Right kidney (tissue), 1 donor: ENCODE results near the gene CCT2.
"Not testable (repeated sequence)": the region's sequence is repeated elsewhere in the genome, so short reads cannot be mapped to it uniquely, and the experiment has no call there.

Experiments
- DNase-seq: peaks from one replicate; pipeline ENCODE4 v3.0.0-alpha.2; 2016

Gene CCT2

GRCh38 chr12:69579029-69579428 lies 6.2 kb upstream of the CCT2 start:
- no peak for DNase-seq

- no peak for DNase-seq
These were observed 5.2 kb upstream of the CCT2 start for GRCh38 chr12:69580074-69580473.

GRCh38 chr12:69583203-69583602 lies 2.1 kb upstream of the CCT2 start:
- no peak for DNase-seq

GRCh38 chr12:69588527-69588926 lies 3.3 kb downstream of the CCT2 start:
- DNase-seq: no peak

- no peak for DNase-seq
These were observed 3.8 kb downstream of the CCT2 start for GRCh38 chr12:69589082-69589481.

- no peak for DNase-seq
These were observed 10.4 kb downstream of the CCT2 start for GRCh38 chr12:69595689-69596088.

GRCh38 chr12:69598174-69598753 lies 13.0 kb downstream of the CCT2 start:
- no peak for DNase-seq

GRCh38 chr12:69600804-69601203 lies 15.5 kb downstream of the CCT2 start:
- no peak for DNase-seq

GRCh38 chr12:69601962-69602685 lies 16.9 kb downstream of the CCT2 start:
- DNase-seq: no peak

GRCh38 chr12:69602954-69603353 lies 17.7 kb downstream of the CCT2 start:
- no peak for DNase-seq

GRCh38 chr12:69603556-69603955 lies 18.3 kb downstream of the CCT2 start:
- DNase-seq: not testable (repeated sequence)

- not testable (repeated sequence) for DNase-seq
These were observed 19.0 kb downstream of the CCT2 start for GRCh38 chr12:69604275-69604674.

GRCh38 chr12:69608114-69608513 lies 22.9 kb downstream of the CCT2 start:
- no peak for DNase-seq

GRCh38 chr12:69610126-69610525 lies 24.9 kb downstream of the CCT2 start:
- DNase-seq: no peak

- no peak for DNase-seq
These were observed 25.5 kb downstream of the CCT2 start, which contains the start of gene LRRC10 for GRCh38 chr12:69610729-69611128. Gene LRRC10, minus strand, starts transcription at chr12:69610907. Its CDS starts 69 bp downstream, at chr12:69610838.

GRCh38 chr12:69613351-69613750 lies 28.1 kb downstream of the CCT2 start:
- no peak for DNase-seq

GRCh38 chr12:69616025-69616424 lies 30.8 kb downstream of the CCT2 start:
- no peak for DNase-seq

GRCh38 chr12:69619050-69619449 lies 33.8 kb downstream of the CCT2 start:
- DNase-seq: no peak

- DNase-seq: no peak
These were observed 34.8 kb downstream of the CCT2 start for GRCh38 chr12:69620077-69620476.

- no peak for DNase-seq
These were observed 35.7 kb downstream of the CCT2 start for GRCh38 chr12:69620921-69621320.

GRCh38 chr12:69621551-69621950 lies 36.3 kb downstream of the CCT2 start:
- no peak for DNase-seq

GRCh38 chr12:69623970-69624369 lies 38.7 kb downstream of the CCT2 start:
- DNase-seq: no peak

- DNase-seq: no peak
These were observed 42.2 kb downstream of the CCT2 start for GRCh38 chr12:69627501-69627900.

GRCh38 chr12:69630191-69630590 lies 44.9 kb downstream of the CCT2 start:
- DNase-seq: no peak
